H1 (cell line): ENCODE results near the gene GPR161. TPM values are rescaled to one million over a fixed set of nuclear protein-coding genes. Genes with fewer than 3 reads are reported as not detected.

ENCODE experiments used
- CTCF ChIA-PET: fragments of 300-600 bp; sonication (Branson Sonifier 250); formaldehyde crosslinking; loops from one replicate; lab custom pipeline; 2021; ENCODE audit not compliant: partially characterized antibody; lab: Charles Lee
- POLR2A ChIA-PET: fragments of 300-600 bp; sonication (Branson Sonifier 250); formaldehyde crosslinking; loops from one replicate; lab custom pipeline; 2021; ENCODE audit warnings: inconsistent platforms; ENCODE audit not compliant: partially characterized antibody; lab: Charles Lee
- DNase-seq, 2 experiments: peaks; one replicate each; pipeline versions ENCODE4 v3.0.0 to v3.0.0-alpha.2; 2010 to 2022; ENCODE audit warnings: low spot score in 2 of 2, low read depth in 1 of 2, mixed read lengths in 1 of 2
- FAIRE-seq: peaks from 2 replicates; lab custom pipeline; 2011; peaks lifted over from hg19 to GRCh38; lab: Jason Lieb, UNC
- H2AFZ ChIP-seq: 2 replicates; pipeline ENCODE4 v1.8.1; 2012; ENCODE audit warnings: low read length, inconsistent platforms
- H2AK5ac ChIP-seq: 2 replicates; pipeline ENCODE4 v1.6.1; 2013; ENCODE audit warnings: low read depth, low read length
- H2BK120ac ChIP-seq: replicated peaks from 2 replicates; pipeline ENCODE3; 2013; ENCODE audit warnings: low read depth, low read length, inconsistent platforms
- H2BK12ac ChIP-seq: 2 replicates; pipeline ENCODE4 v1.6.1; 2013; ENCODE audit warnings: low read depth, low read length
- H2BK15ac ChIP-seq: 2 replicates; pipeline ENCODE4 v1.6.1; 2013; ENCODE audit warnings: low read length
- H2BK20ac ChIP-seq: 2 replicates; pipeline ENCODE4 v1.6.1; 2013; ENCODE audit warnings: low read length
- H2BK5ac ChIP-seq: 2 replicates; pipeline ENCODE4 v1.6.1; 2013; ENCODE audit warnings: low read depth, low read length
- H3K14ac ChIP-seq: 2 replicates; pipeline ENCODE4 v1.6.1; 2013; ENCODE audit warnings: inconsistent platforms; ENCODE audit not compliant: insufficient read length
- H3K18ac ChIP-seq: 2 replicates; pipeline ENCODE4 v1.6.1; 2013; ENCODE audit warnings: low read length; ENCODE audit errors: extremely low read depth
- H3K23ac ChIP-seq: 2 replicates; pipeline ENCODE4 v1.6.1; 2013; ENCODE audit warnings: inconsistent platforms; ENCODE audit not compliant: insufficient read length
- H3K23me2 ChIP-seq: 2 replicates; pipeline ENCODE4 v1.6.1; 2013; ENCODE audit warnings: low read depth, low read length
- H3K27ac ChIP-seq: 2 replicates; pipeline ENCODE4 v1.6.1; 2011; ENCODE audit warnings: low read depth, low read length, inconsistent platforms
- H3K27me3 ChIP-seq, 4 experiments: replicated peaks in 1 of 4; 1 replicate in 1 of 4; 2 replicates in 3 of 4; pipeline versions ENCODE4 v1.6.1 to v1.8.1; 2011 to 2013; ENCODE audit warnings: low read length in 3 of 4, mild to moderate bottlenecking in 3 of 4, inconsistent platforms in 2 of 4, mixed read lengths in 2 of 4, moderate library complexity in 1 of 4; ENCODE audit not compliant: control insufficient read depth in 3 of 4, insufficient read depth in 3 of 4; ENCODE audit errors: extremely low read depth in 1 of 4
- H3K36me3 ChIP-seq, 4 experiments: 2 replicates each; pipeline versions ENCODE4 v1.6.1 to v1.8.1; 2011 to 2013; ENCODE audit warnings: mild to moderate bottlenecking in 4 of 4, low read length in 3 of 4, moderate library complexity in 2 of 4, control low read depth in 1 of 4, inconsistent platforms in 1 of 4; ENCODE audit not compliant: insufficient read depth in 4 of 4, control insufficient read depth in 2 of 4
- H3K4ac ChIP-seq: replicated peaks from 2 replicates; pipeline ENCODE3; 2013; ENCODE audit warnings: low read length, low read depth, mixed read lengths, inconsistent platforms; ENCODE audit not compliant: insufficient read length
- H3K4me1 ChIP-seq, 4 experiments: replicated peaks in 1 of 4; 1 replicate in 1 of 4; 2 replicates in 3 of 4; pipeline versions ENCODE4 v1.6.1 to v1.8.1; 2011 to 2013; ENCODE audit warnings: low read length in 3 of 4, inconsistent platforms in 2 of 4, mixed read lengths in 1 of 4; ENCODE audit not compliant: insufficient read depth in 4 of 4, control insufficient read depth in 3 of 4
- H3K4me2 ChIP-seq, 2 experiments: 2 replicates each; pipeline versions ENCODE4 v1.6.1 to v1.8.1; 2011 to 2013; ENCODE audit warnings: low read depth in 2 of 2, low read length in 2 of 2, control low read depth in 1 of 2, inconsistent platforms in 1 of 2, mild to moderate bottlenecking in 1 of 2; ENCODE audit not compliant: insufficient read depth in 1 of 2
- H3K4me3 ChIP-seq, 4 experiments: fragments of 200-600, 300-600 bp in 1 of 4; sonication (generic), shearing (Covaris generic), sonication (Bioruptor Twin) in 1 of 4; 2 replicates each; pipeline versions ENCODE4 v1.5.1 to v1.8.1; 2011 to 2016; ENCODE audit warnings: low read length in 4 of 4, low read depth in 3 of 4, control low read depth in 2 of 4, inconsistent platforms in 2 of 4, mild to moderate bottlenecking in 2 of 4, mixed read lengths in 1 of 4, moderate library complexity in 1 of 4; ENCODE audit not compliant: insufficient read depth in 2 of 4; ENCODE audit errors: extremely low read depth in 1 of 4
- H3K56ac ChIP-seq: replicated peaks from 2 replicates; pipeline ENCODE3; 2013; ENCODE audit warnings: low read depth, mild to moderate bottlenecking, mixed read lengths, low read length, inconsistent platforms; ENCODE audit not compliant: insufficient read length
- H3K79me1 ChIP-seq: 2 replicates; pipeline ENCODE4 v1.6.1; 2013; ENCODE audit warnings: low read depth, low read length, control low read depth
- H3K79me2 ChIP-seq, 2 experiments: 2 replicates each; pipeline versions ENCODE4 v1.6.1 to v1.8.1; 2012 to 2013; ENCODE audit warnings: low read length in 2 of 2, mild to moderate bottlenecking in 2 of 2, inconsistent platforms in 1 of 2; ENCODE audit not compliant: insufficient read depth in 2 of 2, control insufficient read depth in 1 of 2
- H3K9ac ChIP-seq, 4 experiments: replicated peaks in 1 of 4; 1 replicate in 1 of 4; 2 replicates in 3 of 4; pipeline versions ENCODE4 v1.6.1 to v1.8.1; 2011 to 2013; ENCODE audit warnings: low read depth in 3 of 4, low read length in 3 of 4, control low read depth in 2 of 4, mild to moderate bottlenecking in 2 of 4, moderate library complexity in 2 of 4, inconsistent platforms in 1 of 4; ENCODE audit errors: extremely low read depth in 1 of 4
- H3K9me3 ChIP-seq, 2 experiments: 2 replicates each; pipeline versions ENCODE4 v1.6.1 to v1.8.1; 2012 to 2013; ENCODE audit warnings: mild to moderate bottlenecking in 2 of 2, moderate library complexity in 2 of 2, control low read depth in 1 of 2, inconsistent platforms in 1 of 2, low read depth in 1 of 2, low read length in 1 of 2, mixed read lengths in 1 of 2; ENCODE audit not compliant: insufficient read depth in 2 of 2
- H4K20me1 ChIP-seq, 2 experiments: replicated peaks in 1 of 2; 2 replicates each; pipeline versions ENCODE3 to v1.8.1; 2011 to 2013; ENCODE audit warnings: inconsistent platforms in 2 of 2, low read length in 2 of 2, mild to moderate bottlenecking in 1 of 2; ENCODE audit not compliant: insufficient read depth in 2 of 2, control insufficient read depth in 1 of 2
- H4K5ac ChIP-seq: 2 replicates; pipeline ENCODE4 v1.6.1; 2013; ENCODE audit warnings: low read length, low read depth, mixed read lengths, inconsistent platforms; ENCODE audit not compliant: insufficient read length
- H4K8ac ChIP-seq: 2 replicates; pipeline ENCODE4 v1.8.0; 2013; ENCODE audit warnings: mild to moderate bottlenecking, moderate library complexity, low read length, inconsistent platforms; ENCODE audit not compliant: insufficient read depth; ENCODE audit errors: extremely low read depth
- H4K91ac ChIP-seq: replicated peaks from 2 replicates; pipeline ENCODE3; 2013; ENCODE audit warnings: low read length, mixed read lengths, inconsistent platforms; ENCODE audit not compliant: insufficient read length
- ATF3 ChIP-seq: IDR thresholded peaks from 2 replicates; pipeline ENCODE4 v1.6.1; 2011; ENCODE audit warnings: low read depth, mild to moderate bottlenecking, low read length; ENCODE audit not compliant: insufficient read depth
- JUND ChIP-seq: IDR thresholded peaks from 2 replicates; pipeline ENCODE4 v1.6.1; 2011; ENCODE audit warnings: mild to moderate bottlenecking, improper control_type of control experiment, low read length
- WGBS, 2 experiments: shearing (Covaris generic) in 1 of 2; methylation state at CpG; one replicate each; pipeline versions ENCODE4 v1.1.6 to v1.1.7; 2013 to 2015; ENCODE audit warnings: low lambda C conversion rate in 2 of 2, mixed read lengths in 2 of 2, inconsistent platforms in 1 of 2, low coverage in 1 of 2, missing lambda C conversion rate in 1 of 2; ENCODE audit not compliant: insufficient replicate concordance in 2 of 2, insufficient coverage in 1 of 2, insufficient read length in 1 of 2; ENCODE audit errors: extremely low coverage in 1 of 2, missing lambda C conversion rate in 1 of 2; 5-methylcytosine and 5-hydroxymethylcytosine counted together
- polyA plus RNA-seq, 7 experiments: library from polyadenylated mRNA; depleted of rRNA in 3 of 7; stranded (reverse) in 5 of 7; unstranded in 2 of 7; fragments of >200 nt in 5 of 7; fragments of 200-250 nt in 2 of 7; gene quantifications; 1 replicate in 5 of 7; 2 replicates in 1 of 7; 4 replicates in 1 of 7; pipeline versions ENCODE4 v1.2.1 to v1.2.3, GENCODE V29; 2011 to 2013; ENCODE audit warnings: missing spikeins in 2 of 7, mixed read lengths in 2 of 7
- total RNA-seq: library from RNA; stranded (reverse); fragmentation: NEBNext Ultra II Directional; extraction: Animal tissue kit (Norgen Biotek cat#: 25700); gene quantifications from 2 replicates; pipeline ENCODE4 v1.2.1, GENCODE V29; 2021

The GPR161 gene
- total and polyA plus RNA-seq, 2 of the 8 experiments (the other 6 are each of a cell fraction or from before 2014, with no cell fraction given) = 13.7 to 16.8 TPM

- WGBS, 2 experiments = 75% methylated on average over 1 of the region's 1 CpG; no CpG with 5 or more reads in 1 of the 2 experiments
- no peak overlapping the region for H3K14ac ChIP-seq
- ChIA-PET CTCF (interaction anchor here (1.0 kb wide), 1 partner anchor 21 kb away, joined by 3 read pairs; no protein-coding TSS in a partner anchor), POLR2A (no interaction called here)
- H3K9me3 ChIP-seq = no peaks in the 10 kb centered on the region
- H2BK15ac ChIP-seq = no peak overlapping the region
- no peak overlapping the region for H3K4me3 ChIP-seq
- H3K4me1 ChIP-seq = peaks cover 0 to 3% (median 1%) of the 10 kb centered on the region in 4 experiments; a peak in 2 of 7 replicates
- H3K79me2 ChIP-seq = no peaks in the 10 kb centered on the region
- no peak overlapping the region for H3K56ac ChIP-seq
- H3K4me2 ChIP-seq = no peak overlapping the region
- H2BK120ac ChIP-seq = no peak overlapping the region
- H2BK5ac ChIP-seq = no peak overlapping the region
- FAIRE-seq (no peak), DNase-seq (no peak)
- H2AFZ ChIP-seq = no peak overlapping the region
- H4K5ac ChIP-seq = no peak overlapping the region
- no peak overlapping the region for H3K4ac ChIP-seq
- no peak overlapping the region for H3K9ac ChIP-seq
- H3K18ac ChIP-seq = no peak overlapping the region
- no peak overlapping the region for H3K27ac ChIP-seq
- no peaks in the 10 kb centered on the region for H3K23me2 ChIP-seq
- H4K91ac ChIP-seq = no peak overlapping the region
- H4K8ac ChIP-seq = no peak overlapping the region
- H3K36me3 ChIP-seq = no peaks in the 10 kb centered on the region
- no peak overlapping the region for H3K23ac ChIP-seq
- H2BK20ac ChIP-seq = no peak overlapping the region
- no peaks in the 10 kb centered on the region for H4K20me1 ChIP-seq
- H3K79me1 ChIP-seq = no peaks in the 10 kb centered on the region
- H2BK12ac ChIP-seq = no peak overlapping the region
- peak overlapping the region; percentile 16; the same call in 1 of the 2 replicates for H2AK5ac ChIP-seq
- no peaks in the 10 kb centered on the region for H3K27me3 ChIP-seq
- TF ChIP-seq JUND (no peak), ATF3 (no peak)
Observed at GRCh38 chr1:168150283-168150682, 13.6 kb upstream of the GPR161 start.
